Measurements from ENCODE around the gene DTNBP1. TPM values are rescaled to one million over a fixed set of nuclear protein-coding genes. Genes with fewer than 3 reads are reported as not detected.

The DTNBP1 gene
- total RNA-seq, 2 donors from 2014 or later = 9.0 to 14.1 TPM

DNA sequence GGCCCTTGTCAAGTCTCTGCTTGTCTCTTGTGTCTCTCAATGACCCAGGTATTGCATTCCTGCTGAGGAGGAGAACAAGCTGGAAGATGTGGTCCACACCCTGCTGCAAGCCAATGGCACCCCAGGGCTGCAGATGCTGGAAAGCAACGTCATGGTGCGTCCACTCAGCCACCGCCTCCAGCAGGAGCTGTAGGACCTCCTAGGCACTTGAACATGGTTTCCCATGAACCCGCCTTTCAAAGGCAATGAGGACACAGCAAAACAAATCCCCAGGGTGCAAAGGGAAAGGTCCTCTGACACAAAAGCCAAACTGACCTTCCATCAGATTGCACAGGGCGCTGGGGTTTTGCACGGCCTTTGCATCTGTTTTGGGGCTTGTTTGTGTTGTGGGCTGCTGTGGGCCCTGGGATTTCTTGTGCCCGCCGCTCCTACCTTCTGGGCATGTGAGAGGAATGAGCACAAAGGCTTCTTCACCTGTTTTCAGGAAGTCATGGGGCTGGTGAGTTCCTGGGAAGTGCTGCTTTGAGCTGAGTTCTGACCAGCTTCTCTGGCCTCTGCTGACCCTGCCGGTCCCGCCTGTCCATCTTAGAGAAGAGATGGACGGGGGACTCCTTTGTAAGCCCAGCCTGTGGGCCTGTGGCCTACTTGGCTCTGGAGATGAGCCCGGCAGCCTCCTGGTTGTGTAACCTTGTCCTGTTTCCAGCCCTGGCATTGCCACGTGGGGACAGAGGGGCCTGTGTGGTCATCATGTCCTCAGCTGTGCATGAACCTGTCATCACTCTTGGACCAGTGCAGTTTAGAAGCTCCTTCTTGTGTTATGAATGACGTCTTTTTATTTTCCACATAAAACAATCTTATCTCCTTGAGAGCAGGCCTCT is 151.3 kb downstream of the DTNBP1 start:
- TF ChIP-seq POLR2AphosphoS5 (IDR thresholded peaks at IDR 0.05) = no peak
- TF ChIP-seq, protein P1, sequence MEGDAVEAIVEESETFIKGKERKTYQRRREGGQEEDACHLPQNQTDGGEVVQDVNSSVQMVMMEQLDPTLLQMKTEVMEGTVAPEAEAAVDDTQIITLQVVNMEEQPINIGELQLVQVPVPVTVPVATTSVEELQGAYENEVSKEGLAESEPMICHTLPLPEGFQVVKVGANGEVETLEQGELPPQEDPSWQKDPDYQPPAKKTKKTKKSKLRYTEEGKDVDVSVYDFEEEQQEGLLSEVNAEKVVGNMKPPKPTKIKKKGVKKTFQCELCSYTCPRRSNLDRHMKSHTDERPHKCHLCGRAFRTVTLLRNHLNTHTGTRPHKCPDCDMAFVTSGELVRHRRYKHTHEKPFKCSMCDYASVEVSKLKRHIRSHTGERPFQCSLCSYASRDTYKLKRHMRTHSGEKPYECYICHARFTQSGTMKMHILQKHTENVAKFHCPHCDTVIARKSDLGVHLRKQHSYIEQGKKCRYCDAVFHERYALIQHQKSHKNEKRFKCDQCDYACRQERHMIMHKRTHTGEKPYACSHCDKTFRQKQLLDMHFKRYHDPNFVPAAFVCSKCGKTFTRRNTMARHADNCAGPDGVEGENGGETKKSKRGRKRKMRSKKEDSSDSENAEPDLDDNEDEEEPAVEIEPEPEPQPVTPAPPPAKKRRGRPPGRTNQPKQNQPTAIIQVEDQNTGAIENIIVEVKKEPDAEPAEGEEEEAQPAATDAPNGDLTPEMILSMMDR (IDR thresholded peaks at IDR 0.05) = no peak
- TF ChIP-seq POLR2A (IDR thresholded peaks at IDR 0.05) = no peak
- Histone ChIP-seq H3K4me1 (replicated peaks) (no peaks in the 10 kb centered on the region), H3K27me3 (replicated peaks; ENCODE audit: insufficient read depth) (no peaks in the 10 kb centered on the region), H3K4me3 (no peak overlapping the region), H3K36me3 (no peaks in the 10 kb centered on the region), H3K9me3 (no peaks in the 10 kb centered on the region), H3K27ac (no peak overlapping the region)
- no peak for DNase-seq (ENCODE audit: low spot score)
- intact Hi-C loops (cut with DNase I) = no loop called here
- 89% methylated on average over 14 of the region's 14 CpGs for WGBS

DNA sequence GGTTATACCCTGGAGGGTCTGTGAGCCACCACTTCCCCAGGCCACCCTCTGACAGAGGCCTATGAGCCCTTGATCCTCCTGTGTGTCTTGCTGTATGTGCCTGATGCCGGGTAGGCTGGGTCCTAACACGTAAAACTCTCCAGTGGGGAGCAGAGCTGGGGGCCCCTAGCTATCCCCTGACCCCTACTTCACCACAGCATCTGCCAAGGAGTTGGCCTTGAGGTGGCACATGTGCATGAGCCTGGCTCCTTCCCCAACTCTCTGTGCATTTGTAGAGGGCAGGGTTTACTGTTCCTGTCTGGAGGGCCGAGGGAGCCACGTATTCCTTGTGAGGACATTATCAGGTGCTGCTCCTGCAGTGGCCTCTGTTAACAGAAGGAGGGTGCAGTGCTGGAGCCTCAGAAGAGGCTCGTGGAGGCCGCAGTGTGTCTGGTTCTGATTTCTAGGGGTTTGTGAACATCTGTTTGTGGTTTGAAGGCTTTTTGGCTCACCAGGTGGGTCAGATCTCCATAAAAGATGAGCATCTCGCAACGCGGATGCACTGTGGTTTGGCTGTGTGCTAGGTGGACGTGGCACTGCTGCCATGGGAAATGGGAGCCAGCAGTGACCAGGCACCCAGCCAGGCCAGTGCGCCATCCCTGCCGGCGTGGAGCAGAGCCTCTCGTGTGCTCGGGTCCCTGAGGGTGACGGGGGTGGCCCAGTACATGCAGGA is 152.1 kb downstream of the DTNBP1 start:
- peaks cover 4% of the 10 kb centered on the region for H3K4me1 ChIP-seq (replicated peaks)
- 56% methylated on average over 10 of the region's 16 CpGs for WGBS
- H3K27ac ChIP-seq = no peak overlapping the region
- H3K27me3 ChIP-seq (replicated peaks; ENCODE audit: insufficient read depth) = no peaks in the 10 kb centered on the region
- no peaks in the 10 kb centered on the region for H3K36me3 ChIP-seq
- peak; percentile 14 for DNase-seq (ENCODE audit: low spot score)
- no peak for TF ChIP-seq POLR2A (IDR thresholded peaks at IDR 0.05)
- TF ChIP-seq POLR2AphosphoS5 (IDR thresholded peaks at IDR 0.05) = no peak
- TF ChIP-seq, protein P1 (IDR thresholded peaks at IDR 0.05) = no peak
- no peak overlapping the region for H3K4me3 ChIP-seq
- no peaks in the 10 kb centered on the region for H3K9me3 ChIP-seq
- intact Hi-C loops (cut with DNase I) = no loop called here

DNA sequence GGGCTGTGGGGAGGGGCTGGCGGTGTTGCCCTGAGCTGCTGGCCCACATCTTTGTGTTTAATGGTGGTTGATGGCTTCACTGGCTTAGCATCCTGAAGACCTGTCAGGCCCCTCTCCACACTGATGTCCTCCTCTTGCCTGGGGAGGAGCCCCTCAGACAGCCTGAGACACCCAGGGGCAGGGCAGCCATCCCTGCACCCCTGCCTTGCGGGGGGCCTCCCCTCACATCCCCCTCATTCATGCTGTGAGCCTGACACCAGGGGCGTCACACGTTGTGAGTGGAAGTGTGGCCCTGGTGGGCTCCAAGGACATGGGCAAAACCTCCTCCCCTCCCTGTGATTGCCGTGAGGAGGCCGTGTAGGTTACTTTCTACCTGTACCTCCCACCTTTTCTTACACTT is 152.7 kb downstream of the DTNBP1 start:
- Histone ChIP-seq H3K27me3 (replicated peaks; ENCODE audit: insufficient read depth) (no peaks in the 10 kb centered on the region), H3K4me1 (replicated peaks) (peaks cover 10% of the 10 kb centered on the region), H3K36me3 (no peaks in the 10 kb centered on the region), H3K27ac (no peak overlapping the region), H3K4me3 (no peak overlapping the region), H3K9me3 (no peaks in the 10 kb centered on the region)
- intact Hi-C loops (cut with DNase I) = no loop called here
- no peak for TF ChIP-seq POLR2A (IDR thresholded peaks at IDR 0.05)
- no peak for TF ChIP-seq POLR2AphosphoS5 (IDR thresholded peaks at IDR 0.05)
- TF ChIP-seq, protein P1 (IDR thresholded peaks at IDR 0.05) = no peak
- DNase-seq (ENCODE audit: low spot score) = no peak
- 97% methylated on average over 6 of the region's 6 CpGs for WGBS

DNA sequence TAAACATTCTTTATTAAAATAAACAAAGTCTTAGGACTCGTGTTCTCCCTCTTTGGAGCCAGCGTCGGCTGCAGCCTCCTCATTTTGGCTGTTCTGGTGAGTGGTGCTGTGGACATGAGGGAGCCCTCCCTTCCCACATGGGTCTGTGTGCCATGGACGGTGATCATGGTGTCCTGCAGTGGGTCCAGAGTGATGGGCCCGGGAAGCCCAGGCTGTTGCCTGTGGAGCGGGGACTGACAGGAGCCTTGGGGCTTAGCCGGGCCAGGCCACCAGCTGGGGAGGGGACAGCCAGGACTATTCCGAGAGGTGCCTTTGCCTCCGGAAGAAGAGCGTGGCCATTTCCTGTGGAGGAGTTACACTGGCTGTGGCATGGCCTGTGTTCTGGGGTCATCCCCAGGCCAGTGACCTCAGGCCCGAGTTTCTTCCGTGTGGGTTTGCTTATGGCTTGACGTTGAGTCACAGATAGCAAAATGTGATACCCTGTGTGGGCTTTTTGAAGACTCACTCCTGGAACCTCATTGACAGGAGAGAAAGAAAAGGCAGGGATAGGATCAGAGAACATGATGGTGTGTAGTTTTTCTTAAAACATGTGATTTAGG is 153.4 kb downstream of the DTNBP1 start:
- Histone ChIP-seq H3K4me1 (replicated peaks) (peaks cover 12% of the 10 kb centered on the region), H3K27ac (no peak overlapping the region), H3K27me3 (replicated peaks; ENCODE audit: insufficient read depth) (no peaks in the 10 kb centered on the region), H3K4me3 (no peak overlapping the region), H3K9me3 (no peaks in the 10 kb centered on the region), H3K36me3 (no peaks in the 10 kb centered on the region)
- TF ChIP-seq, protein P1 (IDR thresholded peaks at IDR 0.05) = no peak
- TF ChIP-seq POLR2A (IDR thresholded peaks at IDR 0.05) (no peak), POLR2AphosphoS5 (IDR thresholded peaks at IDR 0.05) (no peak)
- no peak for DNase-seq (ENCODE audit: low spot score)
- intact Hi-C loops (cut with DNase I) = no loop called here
- 75% methylated on average over 13 of the region's 13 CpGs for WGBS

Measured in prostate gland (tissue), 2 donors.